Fibroblast of skin of scalp (primary cell): ENCODE results near the gene DRAP1.
"Not testable (repeated sequence)": the region's sequence is repeated elsewhere in the genome, so short reads cannot be mapped to it uniquely, and the experiment has no call there.

ENCODE experiments used
- DNase-seq: peaks from one replicate; pipeline ENCODE4 v3.0.0-alpha.2; 2013

The DRAP1 gene

DNA sequence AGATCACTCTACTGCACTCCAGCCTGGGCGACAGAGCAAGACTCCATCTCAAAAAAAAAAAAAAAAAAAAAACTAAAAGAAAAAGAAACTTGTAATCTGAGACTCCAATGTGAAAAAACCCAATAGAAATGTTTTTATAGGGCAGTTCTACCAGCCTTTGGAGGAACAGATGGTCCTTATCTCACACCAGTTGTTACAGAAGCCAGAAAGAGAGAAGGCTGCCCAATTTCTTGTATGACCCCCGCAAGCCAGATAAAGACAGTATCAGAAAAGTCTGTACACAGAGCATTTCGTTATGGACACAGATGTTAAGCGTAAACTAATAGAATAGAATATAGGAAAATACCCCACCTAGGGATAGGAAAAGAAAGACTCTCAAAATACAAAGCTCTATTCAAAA is 14.8 kb downstream of the DRAP1 start:
- DNase-seq, result no peak

DNA sequence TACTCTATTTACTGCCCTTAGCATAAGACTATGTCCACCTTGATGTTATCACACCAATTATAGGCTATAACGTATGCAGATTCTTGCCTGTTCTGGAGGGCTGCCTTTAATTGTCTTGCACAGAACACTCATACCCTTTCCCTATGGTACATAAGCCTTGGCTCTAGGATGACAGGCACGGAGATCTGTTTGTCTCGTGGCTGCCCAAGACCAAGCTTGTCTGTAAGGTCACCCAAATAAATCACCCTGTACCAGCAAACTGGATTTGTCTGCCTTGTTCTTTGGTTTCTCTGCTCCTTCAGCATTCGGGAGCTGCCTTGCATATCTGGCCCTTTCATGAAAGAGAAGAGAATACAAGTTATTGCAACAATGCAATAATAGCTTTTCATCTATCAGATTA is 18.5 kb downstream of the DRAP1 start:
- DNase-seq, result no peak

GRCh38 chr11:65941720-65942310 is 22.6 kb downstream of the DRAP1 start:
- DNase-seq, result no peak

- DNase-seq, result no peak
These were observed 23.3 kb downstream of the DRAP1 start for GRCh38 chr11:65942531-65942930.

DNA sequence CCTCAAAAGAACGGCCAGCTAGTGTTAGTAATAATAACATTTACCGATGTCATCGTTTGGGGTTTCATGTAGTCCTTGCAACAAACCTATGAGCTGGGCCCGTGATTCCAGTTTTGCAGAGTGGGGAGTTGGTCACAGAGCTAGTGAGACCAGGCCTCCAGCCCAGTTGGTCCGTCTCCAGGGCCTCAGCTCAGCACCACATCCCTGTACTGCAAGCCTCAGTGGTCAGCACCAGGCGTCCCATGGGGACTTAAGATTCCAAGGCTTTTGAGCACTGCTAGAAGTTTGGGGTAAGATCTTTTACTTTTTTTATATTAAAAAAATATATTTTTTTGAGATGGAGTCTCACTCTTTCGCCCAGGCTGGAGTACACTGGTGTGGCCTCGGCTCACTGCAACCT is 25.0 kb downstream of the DRAP1 start:
- DNase-seq, result no peak

- no peak for DNase-seq
These were observed 25.5 kb downstream of the DRAP1 start for GRCh38 chr11:65944767-65945166.

DNA sequence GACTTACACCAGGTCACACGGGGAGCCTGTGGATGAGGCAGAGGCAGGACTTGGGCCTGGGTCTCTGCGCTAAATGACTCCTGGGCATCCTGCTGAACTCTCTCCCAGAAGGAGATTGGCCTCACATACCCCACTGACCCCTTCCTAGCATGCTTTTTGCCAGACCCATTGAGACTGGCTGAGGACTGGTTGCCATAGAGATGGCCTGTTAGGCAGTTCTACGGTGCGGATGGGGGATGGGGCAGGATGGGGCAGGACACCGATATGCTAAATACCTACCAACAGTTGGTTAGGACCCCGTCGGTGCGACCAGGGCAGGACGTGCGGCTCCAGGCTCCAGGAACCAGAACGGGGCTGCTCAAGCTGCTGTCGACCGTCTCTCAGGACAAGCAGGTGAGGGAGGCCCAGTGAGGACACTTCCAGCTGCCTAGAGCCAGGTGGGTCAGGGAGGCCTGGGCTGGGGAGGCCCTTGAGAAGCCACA is 26.2 kb downstream of the DRAP1 start, which contains the start of gene TSGA10IP:
TSGA10IP (plus strand) TSS at position 51 of the 482 bp plus-strand sequence; CDS start at position 247, 196 bp downstream.
- DNase-seq, result no peak

DNA sequence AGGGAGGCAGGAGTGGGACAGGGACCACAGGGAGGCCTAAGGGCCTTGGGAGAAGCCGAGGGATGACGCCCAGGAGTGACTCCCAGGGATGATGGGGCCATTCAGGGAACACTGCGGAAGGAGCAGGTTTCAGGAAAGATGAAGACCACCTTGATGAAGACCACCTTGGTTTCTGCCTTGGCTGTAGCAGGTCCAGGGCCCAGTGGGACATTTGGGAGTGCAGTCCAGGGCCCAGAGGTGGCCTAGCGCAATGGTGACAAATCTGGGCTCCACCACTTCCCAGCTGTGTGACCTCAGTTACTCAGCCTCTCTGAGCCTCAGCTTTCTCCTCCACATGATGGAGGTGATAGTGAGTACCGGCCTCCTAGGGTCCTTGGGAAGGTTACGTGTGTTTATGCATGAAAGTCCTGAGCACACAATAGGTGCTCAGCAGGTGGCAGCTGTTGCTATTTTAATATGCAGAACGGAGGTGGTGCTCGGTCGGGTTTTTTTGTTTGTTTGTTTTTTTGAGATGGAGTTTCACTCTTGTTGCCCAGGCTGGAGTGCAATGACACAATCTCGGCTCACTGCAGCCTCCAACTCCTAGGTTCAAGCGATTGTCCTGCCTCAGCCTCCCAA is 26.8 kb downstream of the DRAP1 start:
- DNase-seq, result no peak

DNA sequence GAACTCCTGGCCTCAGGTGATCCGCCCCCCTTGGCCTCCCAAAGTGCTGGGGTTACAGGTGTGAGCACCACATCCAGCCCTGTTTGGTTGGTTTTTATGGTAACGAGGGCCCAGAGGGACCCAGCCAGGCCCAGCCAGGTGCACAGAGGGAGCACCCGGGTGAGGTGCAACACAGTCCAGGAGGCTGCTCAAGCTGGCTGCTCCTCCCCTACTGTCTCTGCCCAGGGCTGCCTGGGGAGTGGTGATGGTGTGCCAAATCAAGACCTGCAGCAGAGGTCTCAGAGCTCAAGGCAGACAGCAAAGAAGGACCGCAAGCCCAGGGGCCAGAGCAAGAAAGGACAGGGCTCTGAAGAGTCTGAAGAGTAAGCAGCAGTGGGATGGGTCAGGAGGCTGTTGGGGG is 27.4 kb downstream of the DRAP1 start:
- DNase-seq, result no peak

- no peak for DNase-seq
These were observed 27.9 kb downstream of the DRAP1 start for GRCh38 chr11:65947133-65947532.

DNA sequence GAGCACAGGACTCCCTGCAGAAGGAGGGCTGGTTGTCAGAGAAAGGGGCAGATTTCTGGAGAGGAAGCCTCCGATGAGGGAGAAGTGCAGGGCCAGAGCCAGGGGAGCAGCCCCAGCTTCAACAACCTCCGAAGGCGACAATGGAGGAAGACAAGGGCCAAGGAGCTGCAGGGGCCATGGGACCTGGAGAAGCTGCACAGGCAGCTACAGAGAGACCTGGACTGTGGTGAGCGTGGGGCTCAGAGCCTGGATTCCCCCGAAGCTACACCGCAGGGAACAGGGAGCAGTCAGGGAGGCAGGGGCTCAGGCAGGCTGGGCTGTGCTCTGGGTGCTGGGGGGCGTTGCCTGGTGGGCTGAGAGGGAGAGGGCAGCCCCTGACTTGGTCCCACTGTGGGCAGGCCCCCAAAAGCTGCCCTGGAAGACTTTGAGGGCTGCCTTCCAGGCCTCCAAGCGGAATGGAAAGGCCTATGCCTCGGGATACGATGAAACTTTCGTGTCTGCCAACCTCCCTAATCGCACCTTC is 28.4 kb downstream of the DRAP1 start:
- DNase-seq, result no peak

DNA sequence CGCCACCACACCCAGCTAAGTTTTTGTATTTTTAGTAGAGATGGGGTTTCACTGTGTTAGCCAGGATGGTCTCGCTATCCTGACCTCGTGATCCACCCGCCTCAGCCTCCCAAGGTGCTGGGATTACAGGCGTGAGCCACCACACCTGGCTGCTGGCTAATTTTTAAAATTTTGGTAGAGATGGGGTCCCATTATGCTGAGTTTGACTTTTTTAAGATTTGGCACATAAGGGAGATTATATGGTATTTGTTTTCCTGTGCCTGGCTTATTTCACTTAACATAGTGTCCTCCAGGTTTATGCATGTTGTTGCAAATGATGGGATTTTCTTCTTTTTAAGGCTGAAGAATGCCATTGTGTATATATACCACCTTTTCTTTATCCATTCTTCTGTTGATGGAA is 31.5 kb downstream of the DRAP1 start:
- not testable (repeated sequence) for DNase-seq

GRCh38 chr11:65951641-65952040 is 32.4 kb downstream of the DRAP1 start:
- DNase-seq, result not testable (repeated sequence)

- no peak for DNase-seq
These were observed 32.9 kb downstream of the DRAP1 start for GRCh38 chr11:65952052-65952521.

- no peak for DNase-seq
These were observed 34.2 kb downstream of the DRAP1 start for GRCh38 chr11:65953471-65953870.

DNA sequence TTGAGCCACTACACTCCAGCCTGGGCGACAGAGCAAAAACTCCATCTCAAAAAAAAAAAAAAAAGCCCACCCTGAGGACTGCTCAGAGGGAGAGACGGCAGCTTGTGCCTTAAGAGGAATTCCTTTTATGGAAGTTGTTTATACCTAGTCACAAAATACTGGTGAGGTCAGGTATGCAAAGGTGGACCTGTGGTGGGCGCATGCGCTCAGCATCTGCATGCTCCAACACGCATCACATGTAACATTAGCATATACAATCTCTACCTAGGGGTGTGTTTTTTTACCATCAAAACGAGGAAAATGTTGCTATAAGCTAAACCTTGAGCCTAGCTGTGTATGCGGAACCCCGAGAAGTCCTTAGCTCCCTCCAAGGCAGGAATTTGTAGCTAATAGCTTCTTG is 35.5 kb downstream of the DRAP1 start:
- DNase-seq, result no peak

GRCh38 chr11:65958291-65958690 is 39.1 kb downstream of the DRAP1 start:
- no peak for DNase-seq

- no peak for DNase-seq
These were observed 39.7 kb downstream of the DRAP1 start for GRCh38 chr11:65958774-65959420.

- no peak for DNase-seq
These were observed 41.6 kb downstream of the DRAP1 start for GRCh38 chr11:65960824-65961266.

DNA sequence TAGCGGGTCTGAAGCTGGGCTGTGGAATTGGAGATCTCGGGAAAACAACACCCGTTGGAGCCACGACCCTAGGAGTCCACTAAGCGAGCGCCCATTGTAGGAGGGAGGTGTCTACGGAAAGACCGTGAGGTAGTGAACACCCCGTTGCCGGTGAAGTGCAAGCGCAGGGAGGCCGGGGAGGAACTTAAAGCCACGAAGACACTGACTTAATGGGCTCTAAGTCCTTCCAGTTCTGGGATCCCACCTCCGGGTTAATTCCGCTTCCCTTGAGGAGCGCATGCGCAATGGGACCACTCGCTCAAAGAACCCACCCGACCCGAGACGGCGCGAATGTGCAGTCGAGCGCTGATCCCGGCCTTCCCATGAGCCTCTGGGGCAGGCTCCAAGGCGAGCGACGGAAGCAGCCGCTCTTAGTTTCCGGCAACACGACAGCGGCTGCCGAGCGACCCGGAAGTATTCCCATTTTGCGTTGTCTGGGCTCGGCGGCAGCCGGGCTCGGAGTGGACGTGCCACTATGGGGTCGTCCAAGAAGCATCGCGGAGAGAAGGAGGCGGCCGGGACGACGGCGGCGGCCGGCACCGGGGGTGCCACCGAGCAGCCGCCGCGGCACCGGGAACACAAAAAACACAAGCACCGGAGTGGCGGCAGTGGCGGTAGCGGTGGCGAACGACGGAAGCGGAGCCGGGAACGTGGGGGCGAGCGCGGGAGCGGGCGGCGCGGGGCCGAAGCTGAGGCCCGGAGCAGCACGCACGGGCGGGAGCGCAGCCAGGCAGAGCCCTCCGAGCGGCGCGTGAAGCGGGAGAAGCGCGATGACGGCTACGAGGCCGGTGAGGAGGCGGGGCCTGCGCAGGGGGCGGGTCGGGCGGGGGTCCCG is 42.3 kb downstream of the DRAP1 start, which contains the start of gene SART1:
SART1 (plus strand) TSS at position 468 of the 874 bp plus-strand sequence; CDS start at position 515, 47 bp downstream.
- DNase-seq, result peak; percentile 99

DNA sequence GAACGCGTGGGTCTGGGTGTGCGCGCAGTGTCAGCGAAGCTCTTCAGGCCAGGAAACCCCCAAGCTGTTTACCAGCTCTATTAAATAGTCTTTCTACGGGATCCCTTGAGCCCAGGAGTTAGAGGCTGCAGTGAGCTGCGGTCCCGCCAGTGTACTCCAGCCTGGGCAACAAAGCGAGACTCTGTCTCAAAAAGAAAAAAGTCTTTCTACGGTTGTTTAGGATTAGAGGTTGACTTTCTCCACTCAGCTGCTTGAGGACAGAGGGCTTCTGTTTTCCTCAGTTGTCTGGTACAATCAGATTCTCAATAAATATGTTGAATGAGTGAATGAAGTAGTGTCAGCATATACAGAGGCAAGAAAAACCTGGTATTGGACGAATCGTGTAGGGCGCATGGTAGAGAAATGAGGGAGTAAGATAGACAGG is 42.9 kb downstream of the DRAP1 start:
- no peak for DNase-seq

DNA sequence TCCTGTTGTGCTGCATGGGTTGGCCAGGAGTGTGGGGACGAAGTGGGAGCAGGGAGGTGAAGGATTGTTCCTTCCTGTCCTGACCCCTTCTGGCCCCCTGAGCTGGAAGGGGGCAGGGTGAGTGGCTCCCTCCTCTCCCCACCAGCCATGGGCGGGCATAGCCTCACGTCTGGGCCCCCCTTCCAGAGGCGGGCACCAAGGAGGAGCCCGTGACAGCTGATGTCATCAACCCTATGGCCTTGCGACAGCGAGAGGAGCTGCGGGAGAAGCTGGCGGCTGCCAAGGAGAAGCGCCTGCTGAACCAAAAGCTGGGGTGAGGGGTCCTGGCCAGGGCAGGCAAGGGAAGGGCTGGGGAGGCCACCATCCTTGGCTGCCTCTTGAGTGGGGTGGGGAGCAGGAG is 45.7 kb downstream of the DRAP1 start:
- no peak for DNase-seq
